GM18498 (cell line): Measurements from ENCODE around the gene RERE.
A peak's percentile ranks its signal among the peaks of the same experiment; 100 is the strongest.

Experiments used
- ATAC-seq: cut with Tn5 transposase; IDR thresholded peaks from one replicate; pipeline ENCODE4 v1.9.1; 2021; ENCODE audit warnings: mild to moderate bottlenecking, moderate library complexity; ENCODE audit not compliant: unreplicated experiment

RERE gene

GRCh38 chr1:8555582-8555981, 261.9 kb downstream of the RERE start:
- no peak for ATAC-seq

- no peak for ATAC-seq
Measured at GRCh38 chr1:8554956-8555534, 262.4 kb downstream of the RERE start.

- no peak for ATAC-seq
Measured at GRCh38 chr1:8552820-8553397, 264.5 kb downstream of the RERE start.

GRCh38 chr1:8551613-8552489, 265.6 kb downstream of the RERE start:
- ATAC-seq, result no peak

GRCh38 chr1:8551057-8551456, 266.4 kb downstream of the RERE start:
- ATAC-seq, result no peak

GRCh38 chr1:8547791-8548190, 269.6 kb downstream of the RERE start:
- ATAC-seq, result no peak

GRCh38 chr1:8545078-8545477, 272.4 kb downstream of the RERE start:
- no peak for ATAC-seq

GRCh38 chr1:8544644-8545043, 272.8 kb downstream of the RERE start:
- no peak for ATAC-seq

- no peak for ATAC-seq
Measured at GRCh38 chr1:8543965-8544364, 273.5 kb downstream of the RERE start.

GRCh38 chr1:8541961-8542521, 275.4 kb downstream of the RERE start:
- no peak for ATAC-seq

GRCh38 chr1:8540971-8541370, 276.5 kb downstream of the RERE start:
- ATAC-seq, result no peak

GRCh38 chr1:8540261-8540941, 277.0 kb downstream of the RERE start:
- no peak for ATAC-seq

GRCh38 chr1:8539683-8540082, 277.8 kb downstream of the RERE start:
- no peak for ATAC-seq

GRCh38 chr1:8538502-8538901, 278.9 kb downstream of the RERE start:
- ATAC-seq, result no peak

- ATAC-seq, result no peak
Measured at GRCh38 chr1:8537991-8538390, 279.4 kb downstream of the RERE start.

GRCh38 chr1:8536515-8536914, 280.9 kb downstream of the RERE start:
- ATAC-seq, result no peak

- no peak for ATAC-seq
Measured at GRCh38 chr1:8533907-8534306, 283.5 kb downstream of the RERE start.

- ATAC-seq, result peak; percentile 77
Measured at GRCh38 chr1:8533124-8533523, 284.3 kb downstream of the RERE start.

GRCh38 chr1:8529901-8530300, 287.5 kb downstream of the RERE start:
- ATAC-seq, result no peak

GRCh38 chr1:8527941-8528340, 289.5 kb downstream of the RERE start:
- ATAC-seq, result no peak

- ATAC-seq, result peak; percentile 74
Measured at GRCh38 chr1:8525558-8526275, 291.7 kb downstream of the RERE start.
